ENCODE results near the gene RASAL3.

DNA sequence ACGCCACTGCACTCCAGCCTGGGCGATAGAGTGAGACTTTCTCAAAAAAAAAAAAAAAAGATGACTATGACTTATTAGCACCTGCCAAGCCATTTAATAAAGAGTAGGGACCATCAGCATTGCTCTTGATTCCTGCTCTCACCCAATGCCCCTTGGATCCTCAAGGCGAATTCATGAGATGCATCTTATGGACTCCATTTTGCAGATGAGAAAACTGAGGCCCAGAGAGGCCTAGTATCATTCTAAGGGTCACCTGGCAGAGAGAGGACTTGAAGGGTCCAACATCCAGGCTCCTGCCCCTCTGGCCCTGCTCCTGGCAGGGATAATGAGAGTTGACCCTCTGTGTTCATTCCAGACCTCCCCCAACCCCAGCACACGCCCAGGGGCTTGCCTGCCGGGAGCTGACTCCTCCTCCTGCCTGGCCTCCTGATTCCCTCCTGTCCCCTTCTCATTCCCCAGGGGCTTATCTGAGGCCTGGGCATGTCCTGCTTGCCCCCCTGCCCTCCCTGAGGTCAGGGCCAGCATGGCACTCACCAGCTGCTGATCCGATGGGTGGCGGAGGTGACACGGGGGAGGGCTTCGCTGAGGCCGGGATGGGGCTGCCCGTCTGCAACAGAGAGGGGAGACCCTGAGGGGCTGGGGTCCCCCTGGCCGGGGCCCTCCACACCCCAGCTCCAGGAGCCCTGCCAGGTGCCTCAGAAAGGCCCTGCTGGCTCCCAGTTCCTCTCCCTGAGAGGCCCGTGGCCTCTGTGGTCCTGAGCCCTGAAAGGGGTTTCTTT lies 22.0 kb downstream of the RASAL3 start:
- no peak for TF ChIP-seq EZH2 (IDR thresholded peaks at IDR 0.05; ENCODE audit: low read length, missing control alignments)
- TF ChIP-seq, protein P1, sequence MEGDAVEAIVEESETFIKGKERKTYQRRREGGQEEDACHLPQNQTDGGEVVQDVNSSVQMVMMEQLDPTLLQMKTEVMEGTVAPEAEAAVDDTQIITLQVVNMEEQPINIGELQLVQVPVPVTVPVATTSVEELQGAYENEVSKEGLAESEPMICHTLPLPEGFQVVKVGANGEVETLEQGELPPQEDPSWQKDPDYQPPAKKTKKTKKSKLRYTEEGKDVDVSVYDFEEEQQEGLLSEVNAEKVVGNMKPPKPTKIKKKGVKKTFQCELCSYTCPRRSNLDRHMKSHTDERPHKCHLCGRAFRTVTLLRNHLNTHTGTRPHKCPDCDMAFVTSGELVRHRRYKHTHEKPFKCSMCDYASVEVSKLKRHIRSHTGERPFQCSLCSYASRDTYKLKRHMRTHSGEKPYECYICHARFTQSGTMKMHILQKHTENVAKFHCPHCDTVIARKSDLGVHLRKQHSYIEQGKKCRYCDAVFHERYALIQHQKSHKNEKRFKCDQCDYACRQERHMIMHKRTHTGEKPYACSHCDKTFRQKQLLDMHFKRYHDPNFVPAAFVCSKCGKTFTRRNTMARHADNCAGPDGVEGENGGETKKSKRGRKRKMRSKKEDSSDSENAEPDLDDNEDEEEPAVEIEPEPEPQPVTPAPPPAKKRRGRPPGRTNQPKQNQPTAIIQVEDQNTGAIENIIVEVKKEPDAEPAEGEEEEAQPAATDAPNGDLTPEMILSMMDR (conservative IDR thresholded peaks at IDR 0.05 in 1 of 2, IDR thresholded peaks at IDR 0.05 in 1 of 2; ENCODE audit: low read depth in 1 of 2, low read length in 2 of 2) = no peak

All from fibroblast of lung (primary cell).